Sigmoid colon (tissue), 3 donors: ENCODE data around the gene CUZD1.

ENCODE experiments used
- POLR2A ChIP-seq, 2 donors: fragments of 450-650 bp; IDR thresholded peaks; one replicate each; pipeline ENCODE4 v1.6.1; 2016; ENCODE audit warnings: antibody characterized with exemption in 2 of 2, mild to moderate bottlenecking in 2 of 2, moderate library complexity in 2 of 2
- TF ChIP-seq, protein P1 (sequence below), 4 experiments: fragments of 450-650 bp in 3 of 4; fragments of 200-600 bp in 1 of 4; IDR thresholded peaks; one replicate each; pipeline ENCODE4 v1.5.1; 2016 to 2019; ENCODE audit warnings: antibody characterized with exemption in 4 of 4, mild to moderate bottlenecking in 3 of 4, moderate library complexity in 2 of 4

DNA sequence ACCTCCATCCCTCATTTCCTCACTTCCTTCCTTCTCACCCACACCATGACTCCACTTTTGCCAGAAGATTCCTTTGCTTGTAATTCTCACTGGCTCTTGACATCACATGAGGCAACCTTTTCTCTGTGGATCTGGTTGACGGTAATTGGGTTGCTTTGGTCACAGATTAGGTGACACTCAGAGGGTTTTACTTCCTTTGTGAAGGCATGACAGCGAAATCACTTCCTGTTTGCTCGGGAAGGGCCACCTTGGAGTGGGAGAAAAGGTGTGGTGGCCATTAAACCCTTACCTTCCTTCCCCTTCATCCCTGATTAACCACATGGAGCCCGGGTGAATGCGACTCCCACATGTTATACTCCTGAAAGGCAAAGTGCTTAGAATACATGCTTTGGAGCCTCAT, 30.2 kb downstream of the CUZD1 start:
- TF ChIP-seq, protein P1, sequence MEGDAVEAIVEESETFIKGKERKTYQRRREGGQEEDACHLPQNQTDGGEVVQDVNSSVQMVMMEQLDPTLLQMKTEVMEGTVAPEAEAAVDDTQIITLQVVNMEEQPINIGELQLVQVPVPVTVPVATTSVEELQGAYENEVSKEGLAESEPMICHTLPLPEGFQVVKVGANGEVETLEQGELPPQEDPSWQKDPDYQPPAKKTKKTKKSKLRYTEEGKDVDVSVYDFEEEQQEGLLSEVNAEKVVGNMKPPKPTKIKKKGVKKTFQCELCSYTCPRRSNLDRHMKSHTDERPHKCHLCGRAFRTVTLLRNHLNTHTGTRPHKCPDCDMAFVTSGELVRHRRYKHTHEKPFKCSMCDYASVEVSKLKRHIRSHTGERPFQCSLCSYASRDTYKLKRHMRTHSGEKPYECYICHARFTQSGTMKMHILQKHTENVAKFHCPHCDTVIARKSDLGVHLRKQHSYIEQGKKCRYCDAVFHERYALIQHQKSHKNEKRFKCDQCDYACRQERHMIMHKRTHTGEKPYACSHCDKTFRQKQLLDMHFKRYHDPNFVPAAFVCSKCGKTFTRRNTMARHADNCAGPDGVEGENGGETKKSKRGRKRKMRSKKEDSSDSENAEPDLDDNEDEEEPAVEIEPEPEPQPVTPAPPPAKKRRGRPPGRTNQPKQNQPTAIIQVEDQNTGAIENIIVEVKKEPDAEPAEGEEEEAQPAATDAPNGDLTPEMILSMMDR (IDR thresholded peaks at IDR 0.05), result no peak
- TF ChIP-seq POLR2A (IDR thresholded peaks at IDR 0.05), result no peak
